ENCODE measurements around the gene C7orf33. TPM values are rescaled to one million over a fixed set of nuclear protein-coding genes. Genes with fewer than 3 reads are reported as not detected.
"Not testable (repeated sequence)": the region's sequence is repeated elsewhere in the genome, so short reads cannot be mapped to it uniquely, and the experiment has no call there.

C7orf33 gene, protein sequence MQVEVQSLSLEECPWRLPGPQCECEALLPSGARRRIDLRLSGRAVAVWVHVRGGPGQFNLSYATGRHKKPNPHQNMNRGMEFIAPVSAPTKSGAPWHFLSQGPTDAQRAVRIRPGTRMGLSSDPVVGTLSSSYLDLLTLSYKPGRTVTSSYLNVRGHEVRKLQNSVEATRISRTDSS
- total RNA-seq, result not detected

DNA sequence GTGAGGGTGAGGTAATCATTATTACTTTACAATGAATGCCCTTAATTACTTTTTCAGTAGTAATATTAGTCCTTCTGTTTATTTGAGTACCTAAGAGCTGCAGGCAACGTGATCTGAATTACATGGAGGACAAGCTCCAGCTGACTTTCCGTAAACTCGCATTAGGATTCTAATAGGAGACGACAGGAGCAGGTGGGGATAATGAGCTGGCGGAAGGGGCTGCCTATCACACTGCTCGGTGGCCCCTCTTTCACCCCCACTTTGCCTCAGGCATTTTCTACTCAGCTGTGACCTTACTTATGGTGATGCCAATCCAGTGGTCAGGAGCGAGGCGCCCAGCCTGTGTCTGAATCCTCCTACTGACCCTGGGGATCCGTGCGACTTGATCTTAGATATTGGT, at the start of gene C7orf33:
Gene C7orf33 (plus strand): TSS at position 296 of the 400 bp plus-strand sequence. CDS start 160 bp downstream, outside the sequence.
- no peak for ATAC-seq

DNA sequence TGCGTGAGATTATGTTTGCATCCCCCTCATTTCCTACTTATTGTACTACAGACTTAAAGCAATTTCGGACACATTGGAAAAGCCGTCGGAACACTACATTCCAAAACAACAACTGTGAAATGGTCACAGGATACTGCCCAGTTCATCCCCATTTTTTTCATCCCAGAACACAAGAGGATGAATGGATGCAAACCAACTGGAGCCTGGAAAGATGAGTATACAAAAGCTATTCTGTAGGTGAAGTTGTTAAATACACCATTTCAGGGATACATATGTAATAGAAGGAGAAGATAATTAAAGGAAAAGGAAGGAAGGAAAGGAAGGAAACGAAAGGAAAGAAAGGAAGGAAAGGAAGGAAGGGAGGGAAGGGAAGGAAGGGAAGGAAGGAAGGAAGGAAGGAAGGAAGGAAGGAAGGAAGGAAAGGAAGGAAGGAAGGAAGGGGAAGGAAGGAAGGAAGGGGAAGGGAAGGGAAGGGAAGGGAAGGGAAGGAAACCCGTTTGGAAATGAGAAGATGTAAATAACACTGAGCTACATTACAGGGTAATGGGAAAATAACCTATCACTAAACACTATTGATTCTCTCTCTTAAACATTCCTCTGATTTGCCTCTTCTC, 48.6 kb upstream of the C7orf33 start:
- ATAC-seq, result no peak

DNA sequence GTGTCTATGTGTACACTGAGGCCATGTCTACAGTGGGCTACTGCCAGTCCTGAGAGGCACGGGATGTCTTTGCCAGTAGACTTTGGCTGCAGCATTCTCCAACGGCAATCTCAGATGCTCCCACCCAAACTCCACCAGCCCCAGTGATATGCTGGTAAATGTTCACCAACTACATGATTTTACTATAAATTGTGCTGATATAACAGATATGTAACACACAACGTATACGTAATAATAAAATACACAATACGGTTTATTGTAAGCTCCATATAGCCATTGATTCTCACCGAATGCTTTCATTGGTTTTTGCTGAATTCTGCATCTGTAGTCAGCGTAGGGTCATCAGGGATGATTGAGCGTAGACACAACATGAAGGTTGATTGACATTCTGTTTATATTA, 47.3 kb upstream of the C7orf33 start:
- no peak for ATAC-seq

DNA sequence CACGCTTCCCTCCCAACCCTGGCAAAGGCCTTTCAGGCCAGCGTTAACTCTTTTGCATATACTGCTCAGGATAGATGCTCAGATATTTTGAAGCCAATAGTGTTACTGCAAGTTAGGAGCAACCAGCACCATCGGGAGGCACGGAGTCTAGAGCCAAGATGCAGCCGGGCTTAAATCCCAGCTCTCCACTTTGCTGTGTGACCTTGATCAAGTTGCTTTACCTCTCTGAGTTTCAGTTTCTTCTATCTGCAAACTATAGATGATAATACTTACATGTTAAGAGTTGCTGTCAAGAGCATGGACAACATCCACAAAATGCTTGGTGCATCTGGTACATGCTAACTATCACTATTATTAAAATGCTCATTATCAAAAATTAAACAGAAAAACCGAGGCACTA, 45.4 kb upstream of the C7orf33 start:
- no peak for ATAC-seq

DNA sequence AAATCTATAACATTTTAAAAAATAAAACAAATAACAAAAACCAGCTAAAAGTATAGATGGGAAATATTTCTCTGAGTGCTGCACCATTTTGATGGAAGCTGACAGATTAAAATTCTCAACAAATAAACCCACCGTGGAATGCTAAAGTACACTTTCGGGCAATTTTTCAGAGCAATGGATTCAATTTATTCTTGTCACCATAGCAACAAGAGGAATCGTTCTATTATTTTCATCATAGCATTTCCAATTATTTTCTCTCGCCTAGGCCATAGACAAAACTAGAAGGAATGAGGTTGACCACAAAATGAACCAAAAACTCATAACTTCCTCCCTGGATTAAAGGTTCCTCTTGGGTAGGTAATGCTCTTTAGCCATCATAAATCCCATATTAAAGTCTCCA, 44.6 kb upstream of the C7orf33 start:
- ATAC-seq, result no peak

DNA sequence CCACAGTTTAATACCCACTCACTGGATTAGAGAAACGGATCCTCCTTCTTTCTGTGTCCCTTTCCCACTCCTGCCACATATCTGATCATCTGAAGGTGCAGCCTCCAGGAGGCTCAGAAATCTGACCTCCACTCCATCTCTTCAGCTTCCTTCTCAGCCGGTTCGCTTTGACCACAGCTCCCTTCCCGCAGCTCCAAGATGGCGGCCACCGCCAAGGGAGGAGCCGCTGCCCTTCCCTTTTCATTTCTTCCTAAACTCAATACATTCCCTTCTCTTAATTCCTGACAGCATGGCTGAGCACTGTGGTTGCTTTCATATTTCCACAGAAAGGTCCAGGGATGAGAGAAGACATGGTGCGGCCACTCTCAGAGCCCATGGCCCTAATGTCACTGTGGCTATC, 43.7 kb upstream of the C7orf33 start:
- ATAC-seq, result no peak

DNA sequence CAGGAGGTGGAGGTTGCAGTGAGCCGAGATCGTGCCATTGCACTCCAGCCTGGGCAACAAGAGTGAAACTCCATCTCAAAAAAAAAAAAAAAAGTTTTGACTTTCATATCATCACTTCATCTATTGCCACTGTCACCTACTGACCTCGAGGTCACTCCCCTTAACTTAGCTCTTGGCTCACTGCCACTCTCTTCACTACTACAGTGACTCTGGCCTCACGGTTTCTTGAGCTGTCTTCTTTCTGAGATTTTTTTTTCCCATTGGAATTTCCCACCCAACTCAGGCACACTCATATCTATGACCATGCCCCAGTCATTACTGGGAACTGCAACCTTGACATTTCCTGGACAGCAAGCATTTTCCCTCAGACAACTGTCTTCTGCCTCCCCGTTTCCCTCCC, 42.6 kb upstream of the C7orf33 start:
- no peak for ATAC-seq

DNA sequence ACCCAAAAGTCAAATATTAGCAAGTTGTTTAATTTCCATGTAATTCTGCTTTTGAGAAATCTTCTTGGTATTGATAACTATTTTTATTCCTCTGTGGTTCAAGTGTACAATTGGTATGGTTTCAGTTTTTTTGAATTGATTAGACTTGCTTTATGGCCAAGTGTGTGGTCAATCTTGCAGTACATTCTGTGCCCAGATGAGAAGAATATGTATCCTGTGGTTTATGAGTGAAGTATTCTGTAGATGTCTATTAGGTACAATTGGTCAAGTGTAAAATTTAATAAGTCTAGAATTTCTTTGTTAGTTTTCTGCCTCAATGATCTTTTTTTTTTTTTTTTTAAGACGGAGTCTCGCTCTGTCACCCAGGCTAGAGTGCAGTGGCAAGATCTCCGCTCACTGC, 36.6 kb upstream of the C7orf33 start:
- no peak for ATAC-seq

DNA sequence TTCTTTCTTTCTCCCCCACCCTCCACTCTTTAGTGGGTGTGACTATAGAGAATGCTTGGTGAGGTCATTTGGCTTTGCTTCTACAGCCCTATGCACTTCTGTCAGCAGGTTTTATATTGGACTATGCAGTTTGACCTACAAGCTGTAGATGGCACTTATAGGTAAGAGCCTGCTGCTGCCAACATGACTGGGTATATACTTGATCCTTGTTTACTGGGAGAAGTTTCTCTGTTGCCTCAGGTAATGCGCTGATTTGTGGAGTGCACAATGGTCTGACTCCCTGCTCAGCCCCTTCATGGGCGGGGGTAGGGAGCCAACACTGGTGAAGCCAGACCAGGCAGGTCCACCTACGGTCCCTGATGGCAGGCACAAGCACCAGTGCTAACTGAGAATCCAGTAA, 33.7 kb upstream of the C7orf33 start:
- peak; percentile 25 for ATAC-seq

DNA sequence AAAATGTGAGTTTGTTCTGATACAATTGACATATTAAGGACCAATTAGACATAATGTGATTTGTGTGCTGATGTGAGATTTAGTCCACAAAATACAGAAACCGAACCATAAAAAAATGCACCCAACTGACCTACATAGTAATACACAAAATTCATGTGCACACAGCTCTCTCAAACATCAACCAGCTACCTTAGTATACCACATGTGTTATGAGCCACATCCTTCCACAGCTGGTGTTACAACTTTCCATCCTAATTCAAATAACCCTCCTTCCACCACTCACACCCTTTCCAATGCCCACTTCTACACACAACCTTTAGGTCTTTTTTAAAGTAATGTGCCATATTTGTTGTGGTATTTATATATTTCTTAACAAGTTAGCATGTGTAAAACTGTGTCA, 31.7 kb upstream of the C7orf33 start:
- ATAC-seq, result no peak

DNA sequence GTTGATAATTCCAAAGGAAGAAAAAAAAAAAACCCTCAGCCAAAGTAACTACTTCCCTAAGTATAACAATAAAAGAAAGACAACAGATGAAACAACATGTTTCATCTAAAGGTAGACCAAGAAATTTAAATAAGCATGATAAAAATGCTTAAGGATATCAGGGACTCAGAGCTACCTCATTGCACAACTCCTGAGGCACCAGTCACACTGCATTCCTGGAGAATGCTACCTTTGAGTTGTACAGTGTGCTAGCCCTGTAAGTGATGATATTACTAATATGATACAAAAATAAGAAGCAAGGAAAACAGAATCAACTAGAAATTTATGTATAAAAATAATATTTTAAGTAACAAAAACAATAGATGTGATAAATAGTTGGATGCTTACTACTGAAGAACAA, 29.5 kb upstream of the C7orf33 start:
- ATAC-seq, result peak; percentile 80

DNA sequence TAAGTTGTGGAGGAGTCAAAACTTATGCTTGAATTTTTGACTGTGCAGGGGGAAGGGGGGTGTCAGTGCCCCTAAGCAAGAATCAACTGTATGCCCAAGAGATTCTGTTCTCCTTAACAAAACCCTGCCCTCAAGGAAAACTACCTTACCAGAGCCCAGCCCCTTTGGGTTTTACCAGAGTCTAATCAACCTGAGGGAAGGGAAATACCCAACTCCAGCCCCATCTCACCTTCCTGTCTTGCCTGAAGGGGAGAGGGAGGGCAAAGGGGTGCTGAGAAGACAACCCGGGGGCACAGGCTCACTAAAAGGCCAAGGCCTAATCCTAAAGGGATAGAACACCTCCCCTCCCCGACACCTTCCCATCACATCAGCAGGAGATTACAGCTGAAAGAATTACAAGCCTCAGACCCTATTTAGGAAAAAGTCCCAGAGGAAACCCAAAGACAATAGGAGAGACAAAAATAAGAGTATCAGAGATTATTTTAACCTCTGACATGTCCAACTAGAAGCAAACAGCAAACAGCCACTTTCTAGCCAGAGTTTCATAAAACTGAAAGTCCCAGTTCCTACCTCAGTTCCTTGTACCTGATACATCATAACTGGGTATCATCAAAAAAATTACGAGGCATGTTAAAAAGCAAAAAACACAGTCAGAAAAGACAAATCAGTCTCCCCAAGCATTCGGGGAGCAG, 26.8 kb upstream of the C7orf33 start:
- ATAC-seq, result no peak

DNA sequence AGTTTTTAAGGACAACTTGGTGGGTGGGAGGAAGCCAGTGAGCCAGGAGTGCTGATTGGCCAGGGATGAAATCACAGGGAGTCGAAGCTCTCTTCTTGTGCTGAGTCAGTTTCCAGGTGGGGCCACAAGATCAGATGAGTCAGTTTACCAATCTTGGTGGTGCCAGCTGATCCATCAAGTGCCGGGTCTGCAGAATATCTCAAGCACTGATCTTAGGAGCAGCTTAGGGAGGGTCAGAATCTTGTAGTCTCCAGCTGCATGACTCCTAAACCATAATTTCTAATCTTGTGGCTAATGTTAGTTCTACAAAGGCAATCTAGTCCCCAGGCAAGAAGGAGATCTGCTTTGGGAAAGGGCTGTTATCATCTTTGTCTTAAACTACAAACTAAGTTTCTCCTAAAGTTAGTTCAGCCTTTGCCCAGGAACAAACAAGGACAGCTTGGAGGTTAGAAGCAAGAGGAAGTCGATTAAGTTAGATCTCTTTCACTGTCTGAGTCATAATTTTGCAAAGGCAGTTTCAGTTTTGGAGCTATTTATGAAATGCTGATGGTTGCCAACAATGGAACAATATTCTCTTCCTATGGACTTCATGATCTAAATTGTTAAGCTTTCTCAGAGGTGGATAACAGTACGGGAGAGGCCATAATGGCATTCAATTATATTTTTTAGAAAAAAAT, 26.2 kb upstream of the C7orf33 start:
- not testable (repeated sequence) for ATAC-seq

DNA sequence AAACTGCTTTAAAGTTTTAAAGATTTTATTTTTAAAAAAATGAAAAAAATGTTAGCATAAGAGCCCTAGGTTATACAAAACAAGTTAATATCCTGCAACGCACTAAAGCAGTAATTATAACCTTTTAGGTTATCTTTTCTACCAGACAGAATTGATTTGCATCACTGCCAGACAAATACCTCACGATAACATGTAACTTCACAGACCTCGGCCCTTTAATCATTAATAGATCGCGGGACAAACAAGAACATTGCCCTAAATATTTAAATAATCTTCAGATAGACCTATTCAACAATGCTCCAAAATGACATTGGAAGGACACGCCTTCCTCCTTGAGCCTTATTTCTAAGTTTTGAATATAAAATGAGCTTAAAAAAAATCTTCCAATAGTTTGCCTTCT, 23.8 kb upstream of the C7orf33 start:
- ATAC-seq, result no peak

DNA sequence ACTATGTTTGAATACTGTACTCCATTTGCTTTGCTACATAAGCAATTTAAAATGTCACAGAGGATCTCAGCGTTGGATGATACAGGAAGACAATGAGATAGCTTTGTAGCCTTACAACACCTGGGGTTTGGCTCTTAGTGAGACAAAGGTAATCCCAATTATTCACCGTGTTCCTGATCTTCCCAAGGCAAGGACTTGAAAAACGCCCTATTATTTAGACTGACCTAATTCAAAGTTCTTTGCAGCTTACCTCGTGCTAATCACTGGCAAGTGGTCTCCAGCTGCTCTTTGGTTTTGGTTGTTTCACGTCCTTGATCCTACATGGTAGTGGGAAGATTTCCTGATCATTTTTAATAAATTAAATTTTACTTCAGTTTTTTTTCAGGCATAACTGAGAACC, 23.0 kb upstream of the C7orf33 start:
- ATAC-seq, result no peak

DNA sequence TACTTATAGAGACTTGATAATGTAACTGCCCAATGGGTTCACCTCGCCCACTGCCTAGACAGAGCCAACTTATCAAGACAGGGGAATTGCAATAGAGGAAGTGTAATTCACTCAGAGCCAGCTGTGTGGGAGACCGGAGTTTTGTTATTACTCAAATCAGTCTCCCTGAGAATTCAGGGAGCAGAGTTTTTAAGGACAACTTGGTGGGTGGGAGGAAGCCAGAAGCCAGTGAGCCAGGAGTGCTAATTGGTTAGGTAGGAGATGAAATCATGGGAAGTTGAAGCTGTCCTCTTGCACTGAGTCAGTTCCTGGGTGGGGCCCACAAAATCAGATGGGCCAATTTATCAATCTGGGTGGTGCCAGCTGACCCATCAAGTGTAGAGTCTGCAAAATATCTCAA, 20.1 kb upstream of the C7orf33 start:
- ATAC-seq, result no peak

DNA sequence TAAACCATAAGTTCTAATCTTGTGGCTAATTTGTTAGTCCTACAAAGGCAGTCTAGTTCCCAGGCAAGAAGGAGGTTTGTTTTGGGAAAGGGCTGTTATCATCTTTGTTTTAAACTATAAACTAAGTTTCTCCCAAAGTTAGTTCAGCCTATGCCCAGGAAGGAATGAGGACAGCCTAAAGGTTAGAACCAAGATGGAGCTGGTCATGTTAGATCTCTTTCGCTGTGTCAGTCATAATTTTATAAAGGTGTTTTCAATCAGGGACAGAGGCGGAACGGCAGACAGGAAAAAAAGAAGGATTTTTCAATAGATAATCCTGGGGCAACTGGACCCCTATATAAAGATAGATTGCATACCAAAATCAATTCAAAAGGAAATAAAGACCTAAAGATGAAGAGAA, 19.6 kb upstream of the C7orf33 start:
- not testable (repeated sequence) for ATAC-seq

DNA sequence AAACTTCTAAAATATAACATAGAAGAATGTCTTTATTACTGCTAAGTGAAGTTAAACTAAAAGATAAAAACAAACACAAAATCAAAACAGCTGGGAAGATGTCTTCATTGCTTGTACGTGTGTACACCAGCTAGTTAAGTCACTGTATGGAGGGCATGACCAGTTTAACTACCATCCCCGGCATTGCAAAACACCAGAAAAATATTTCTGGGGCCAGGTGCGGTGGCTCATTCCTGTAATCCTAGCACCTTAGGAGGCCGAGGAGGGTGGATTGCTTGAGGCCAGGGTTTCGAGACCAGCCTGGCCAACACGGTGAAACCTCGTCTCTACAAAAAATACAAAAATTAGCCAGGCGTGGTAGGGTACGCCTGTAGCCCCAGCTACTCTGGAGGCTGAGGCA, 19.2 kb upstream of the C7orf33 start:
- ATAC-seq, result no peak

DNA sequence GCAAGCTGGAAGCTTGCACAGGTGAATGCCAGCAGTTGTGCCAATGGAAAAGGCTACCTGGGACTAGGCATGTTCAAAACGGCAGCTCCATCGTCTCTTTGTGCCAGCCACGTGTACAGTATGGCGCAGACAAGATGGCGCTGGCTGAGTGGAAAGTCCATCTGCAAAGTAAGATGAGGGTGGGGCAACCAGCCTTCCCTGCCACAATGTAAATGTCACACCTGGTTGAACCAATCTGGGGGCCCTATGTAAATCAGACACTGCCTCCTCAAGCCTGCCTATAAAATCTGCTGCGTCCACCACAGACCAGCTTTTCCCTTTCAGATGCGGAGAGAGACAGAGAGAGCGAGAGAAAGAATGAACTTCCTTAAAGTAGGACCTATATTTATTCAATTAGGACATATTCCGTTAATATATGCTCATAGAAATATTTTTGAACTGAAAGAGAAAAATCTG, 18.5 kb upstream of the C7orf33 start:
- no peak for ATAC-seq

DNA sequence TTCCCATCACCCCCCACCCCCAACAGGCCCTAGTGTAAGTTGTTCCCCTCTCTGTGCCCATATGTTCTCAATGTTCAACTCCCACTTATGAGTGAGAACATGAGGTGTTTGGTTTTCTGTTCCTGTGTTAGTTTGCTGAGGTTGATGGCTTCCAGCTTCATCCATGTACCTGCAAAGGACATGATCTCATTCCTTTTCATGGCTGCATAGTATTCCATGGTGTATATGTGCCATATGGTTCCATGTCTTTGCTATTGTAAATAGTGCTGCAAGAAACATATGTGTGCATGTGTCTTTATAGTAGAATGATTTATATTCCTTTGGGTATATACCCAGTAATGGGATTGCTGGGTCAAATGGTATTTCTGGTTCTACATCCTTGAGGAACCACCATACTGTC, 17.0 kb upstream of the C7orf33 start:
- not testable (repeated sequence) for ATAC-seq

DNA sequence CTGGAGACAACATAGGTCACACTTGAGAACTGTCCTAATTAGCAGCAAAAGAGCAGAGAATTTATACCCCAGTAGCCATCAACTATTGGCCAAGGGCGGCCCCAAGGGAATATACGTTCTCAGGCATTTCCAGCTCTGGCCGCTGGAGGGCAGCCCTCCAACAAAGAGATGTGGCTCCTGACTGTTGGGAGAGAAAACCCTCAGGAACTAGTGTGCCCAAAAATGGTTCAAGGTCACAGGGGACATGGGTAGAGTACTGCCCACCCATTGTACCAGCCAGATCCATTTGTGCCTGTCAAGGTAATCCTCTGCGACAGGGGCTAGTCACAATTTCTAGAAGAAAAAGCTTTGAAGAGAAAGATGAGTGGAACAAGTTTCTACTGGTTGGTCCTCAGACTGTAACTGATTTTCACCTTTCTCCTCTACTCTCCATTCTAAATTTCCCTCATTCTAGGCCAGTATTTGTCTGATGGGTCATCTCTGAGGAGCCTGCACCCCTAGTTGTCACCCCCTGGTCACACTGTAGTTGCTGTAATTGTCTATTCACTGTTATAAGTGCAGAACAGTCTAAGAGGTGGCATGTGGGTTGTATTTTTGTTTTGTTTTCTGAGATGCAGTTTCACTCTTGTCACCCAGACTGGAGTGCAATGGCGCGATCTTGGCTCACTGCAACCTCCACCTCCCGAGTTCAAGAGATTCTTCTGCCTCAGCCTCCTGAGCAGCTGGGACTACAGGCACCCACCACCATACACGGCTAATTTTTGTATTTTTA, 14.7 kb upstream of the C7orf33 start:
- ATAC-seq, result peak; percentile 69

DNA sequence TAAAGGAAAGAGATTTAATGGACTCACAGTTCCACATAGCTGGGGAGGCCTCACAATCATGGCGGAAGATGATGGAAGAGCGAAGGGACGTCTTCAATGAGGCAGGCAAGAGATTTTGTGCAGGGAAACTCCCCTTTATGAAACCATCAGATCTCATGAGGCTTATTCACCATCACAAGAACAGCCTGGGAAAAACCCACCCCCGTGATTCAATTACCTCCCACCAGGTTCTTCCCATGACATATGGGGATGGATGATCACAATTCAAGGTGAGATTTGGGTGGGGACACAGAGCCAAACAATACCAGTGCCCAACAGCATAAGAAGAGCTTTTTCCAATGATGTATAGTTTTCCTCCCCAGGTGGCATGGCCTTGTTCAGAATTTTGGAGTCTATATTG, 11.2 kb upstream of the C7orf33 start:
- ATAC-seq, result no peak

DNA sequence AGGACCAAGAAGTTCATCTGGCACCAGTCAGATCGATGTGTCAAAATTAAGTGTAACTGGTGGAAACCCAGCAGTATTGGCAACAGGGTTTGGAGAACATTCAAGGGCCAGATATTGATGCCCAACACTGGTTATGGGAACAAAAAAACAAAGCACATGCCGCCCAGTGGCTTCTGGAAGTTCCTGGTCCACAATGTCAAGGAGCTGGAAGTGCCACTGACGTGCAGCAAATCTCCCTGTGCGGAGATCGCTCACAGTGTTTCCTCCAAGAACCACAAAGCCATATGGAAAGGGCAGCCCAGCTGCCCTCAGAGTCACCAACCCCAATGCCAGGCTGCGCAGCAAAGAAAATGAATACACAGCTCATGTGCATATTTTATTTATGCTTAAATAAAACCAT, 10.1 kb upstream of the C7orf33 start:
- no peak for ATAC-seq
